ENCODE measurements around the gene ORMDL3. TPM values are rescaled to one million over a fixed set of nuclear protein-coding genes. Genes with fewer than 3 reads are reported as not detected.

ORMDL3 gene, protein sequence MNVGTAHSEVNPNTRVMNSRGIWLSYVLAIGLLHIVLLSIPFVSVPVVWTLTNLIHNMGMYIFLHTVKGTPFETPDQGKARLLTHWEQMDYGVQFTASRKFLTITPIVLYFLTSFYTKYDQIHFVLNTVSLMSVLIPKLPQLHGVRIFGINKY
- 10 to 100 TPM; 45.0 to 78.1 (median 61.6) TPM for total RNA-seq
- polyA plus RNA-seq: 10 to 100 TPM; 36.4 to 44.0 TPM

DNA sequence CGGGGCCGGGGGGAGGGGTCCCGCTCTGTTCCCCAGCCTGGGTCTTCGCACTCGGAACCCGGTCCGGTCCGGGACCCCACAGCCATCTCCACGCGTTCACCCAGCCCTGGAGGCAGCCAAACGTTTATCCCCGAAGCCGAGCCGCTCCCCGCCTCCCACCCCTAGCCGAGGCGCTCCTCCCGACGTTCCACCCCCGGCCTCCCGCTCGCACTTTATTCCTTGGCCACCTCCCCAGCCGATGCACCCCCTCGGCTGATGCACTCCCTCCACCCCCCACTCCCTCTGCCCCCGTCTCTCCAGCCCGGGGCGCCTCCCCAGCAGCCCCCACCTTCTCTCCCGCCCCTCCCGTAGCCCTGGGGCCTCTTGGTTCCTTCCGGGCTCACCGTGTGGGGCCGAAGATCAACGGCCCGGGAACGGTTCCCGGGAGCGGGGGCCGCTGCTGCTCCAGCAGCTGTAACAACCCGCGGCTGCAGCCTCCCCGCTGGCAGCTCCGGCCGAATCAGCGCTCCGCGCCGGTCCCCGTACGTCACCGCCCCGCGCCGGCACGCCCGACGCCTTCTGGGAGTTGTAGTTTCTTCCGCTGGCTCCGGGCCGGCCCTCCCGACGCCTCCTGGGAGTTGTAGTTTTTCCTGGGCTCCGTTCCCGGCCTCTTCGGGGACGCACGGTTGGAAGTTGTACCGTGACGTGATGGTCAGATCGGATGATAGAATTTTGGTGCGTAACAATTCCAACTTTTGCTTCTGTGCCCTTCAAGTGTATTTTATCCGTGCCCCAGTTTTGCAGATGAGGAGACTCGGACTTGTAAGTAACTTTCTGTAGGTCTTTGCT is at the start of gene ORMDL3, which contains the start of gene LRRC3C:
Gene ORMDL3, minus strand, starts transcription at position 501 of the 828 bp plus-strand sequence. CDS start 3,398 bp downstream, outside the sequence.
Gene LRRC3C, plus strand, starts transcription at position 632 of the 828 bp plus-strand sequence. CDS start 13,792 bp downstream, outside the sequence.
- 1% methylated on average over 69 to 72 of the region's 72 CpGs for WGBS, 2 donors

DNA sequence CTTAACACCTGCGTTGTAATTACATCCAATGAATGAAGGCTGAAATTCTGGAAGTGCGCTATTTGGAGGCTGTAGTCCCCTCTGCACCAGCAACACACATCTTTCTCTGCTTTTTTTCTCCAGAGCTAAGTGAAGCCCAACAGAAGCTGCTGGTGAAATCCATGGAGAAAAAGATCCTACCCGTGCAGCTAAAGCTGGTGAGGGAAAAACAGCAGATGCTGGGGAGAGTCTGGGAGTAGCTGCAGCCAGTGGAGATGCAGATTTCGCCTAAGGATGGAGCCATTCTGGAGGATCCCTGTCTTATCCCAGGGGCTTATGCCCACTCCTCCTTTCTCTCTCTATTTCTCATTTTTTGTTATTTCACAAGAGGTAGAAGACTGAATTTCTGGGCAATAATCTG is 48.4 kb upstream of the ORMDL3 start:
- intact Hi-C loops (cut with DNase I): no loop called here
- DNase-seq: no peak
- WGBS, 2 donors: 57 to 62% methylated on average over 4 of the region's 4 CpGs
- H3K27me3 ChIP-seq: no peaks in the 10 kb centered on the region
- no peaks in the 10 kb centered on the region for H3K36me3 ChIP-seq
- FAIRE-seq: no peak
- no peaks in the 10 kb centered on the region for H3K4me1 ChIP-seq
- no peaks in the 10 kb centered on the region for H3K9me3 ChIP-seq
- H3K27ac ChIP-seq: no peak overlapping the region
- H3K4me3 ChIP-seq: no peak overlapping the region
- TF ChIP-seq, protein P1, sequence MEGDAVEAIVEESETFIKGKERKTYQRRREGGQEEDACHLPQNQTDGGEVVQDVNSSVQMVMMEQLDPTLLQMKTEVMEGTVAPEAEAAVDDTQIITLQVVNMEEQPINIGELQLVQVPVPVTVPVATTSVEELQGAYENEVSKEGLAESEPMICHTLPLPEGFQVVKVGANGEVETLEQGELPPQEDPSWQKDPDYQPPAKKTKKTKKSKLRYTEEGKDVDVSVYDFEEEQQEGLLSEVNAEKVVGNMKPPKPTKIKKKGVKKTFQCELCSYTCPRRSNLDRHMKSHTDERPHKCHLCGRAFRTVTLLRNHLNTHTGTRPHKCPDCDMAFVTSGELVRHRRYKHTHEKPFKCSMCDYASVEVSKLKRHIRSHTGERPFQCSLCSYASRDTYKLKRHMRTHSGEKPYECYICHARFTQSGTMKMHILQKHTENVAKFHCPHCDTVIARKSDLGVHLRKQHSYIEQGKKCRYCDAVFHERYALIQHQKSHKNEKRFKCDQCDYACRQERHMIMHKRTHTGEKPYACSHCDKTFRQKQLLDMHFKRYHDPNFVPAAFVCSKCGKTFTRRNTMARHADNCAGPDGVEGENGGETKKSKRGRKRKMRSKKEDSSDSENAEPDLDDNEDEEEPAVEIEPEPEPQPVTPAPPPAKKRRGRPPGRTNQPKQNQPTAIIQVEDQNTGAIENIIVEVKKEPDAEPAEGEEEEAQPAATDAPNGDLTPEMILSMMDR (IDR thresholded peaks at IDR 0.05): no peak
- ATAC-seq: no peak

More for the DNA sequence above, at the start of gene ORMDL3, which contains the start of gene LRRC3C:
- peak; percentile 20 for FAIRE-seq
- intact Hi-C loops (cut with DNase I): no loop called here
- peaks cover 0 to 18% (median 12%) of the 10 kb centered on the region in 3 donors for H3K36me3 ChIP-seq
- H3K27me3 ChIP-seq: no peaks in the 10 kb centered on the region
- peak; percentile 89 to 95 (median 93) for ATAC-seq
- peak within 1 kb of the TSS; percentile 82 to 94 (median 87) for H3K27ac ChIP-seq
- peak within 1 kb of the TSS; percentile 47 to 86 (median 74) for H3K4me3 ChIP-seq
- no peaks in the 10 kb centered on the region for H3K9me3 ChIP-seq
- DNase-seq: peak; percentile 93 to 98 (median 96)
- TF ChIP-seq, protein P1 (IDR thresholded peaks at IDR 0.05): no peak
- peaks cover 20 to 22% (median 22%) of the 10 kb centered on the region in 3 donors for H3K4me1 ChIP-seq

DNA sequence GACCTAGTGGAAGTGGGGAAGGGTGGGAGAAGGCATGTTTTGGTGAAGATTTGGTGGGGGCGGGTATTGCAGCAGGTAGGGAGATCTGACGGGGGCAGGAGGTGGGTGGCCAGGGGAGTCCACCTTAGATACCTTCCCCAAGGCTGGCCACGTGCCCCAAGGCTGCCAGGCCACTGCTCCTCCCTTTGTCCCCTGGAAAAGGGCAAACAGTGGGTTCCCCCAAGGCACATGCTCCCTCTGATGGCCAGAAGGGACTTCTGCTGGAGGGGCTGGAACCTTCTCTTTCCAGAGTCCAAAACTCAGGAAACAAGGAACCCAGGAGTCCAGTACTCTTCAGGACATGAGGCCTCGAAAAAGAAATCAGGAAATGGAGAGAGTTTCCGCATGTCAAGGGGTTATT is 47.0 kb upstream of the ORMDL3 start:
- TF ChIP-seq, protein P1 (IDR thresholded peaks at IDR 0.05): no peak
- H3K27me3 ChIP-seq: no peaks in the 10 kb centered on the region
- H3K9me3 ChIP-seq: no peaks in the 10 kb centered on the region
- DNase-seq: no peak
- no peaks in the 10 kb centered on the region for H3K4me1 ChIP-seq
- H3K27ac ChIP-seq: no peak overlapping the region
- intact Hi-C loops (cut with DNase I): no loop called here
- 62 to 71% methylated on average over 5 of the region's 5 CpGs for WGBS, 2 donors
- FAIRE-seq: no peak
- H3K36me3 ChIP-seq: no peaks in the 10 kb centered on the region
- no peak for ATAC-seq
- no peak overlapping the region for H3K4me3 ChIP-seq

DNA sequence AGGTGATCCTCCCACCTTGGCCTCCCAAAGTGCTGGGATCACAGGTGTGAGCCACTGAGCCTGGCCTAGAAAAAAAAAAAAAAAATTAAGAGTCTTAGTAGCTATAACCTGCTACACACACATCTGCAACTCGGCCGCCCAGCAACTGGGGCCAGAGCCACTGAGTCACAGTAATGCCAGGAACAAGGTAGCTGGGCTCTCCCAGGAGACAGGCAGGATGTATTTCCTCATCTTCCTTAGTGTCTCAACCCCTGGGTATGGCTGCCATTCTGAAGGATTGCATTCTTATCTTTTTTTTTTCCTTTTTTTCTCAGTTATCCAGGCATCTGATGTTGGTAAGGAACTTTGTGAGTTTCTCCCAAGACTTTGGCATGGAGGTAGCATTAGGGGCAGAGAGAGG is 46.1 kb upstream of the ORMDL3 start:
- Histone ChIP-seq H3K4me3 (no peak overlapping the region), H3K36me3 (no peaks in the 10 kb centered on the region), H3K9me3 (no peaks in the 10 kb centered on the region), H3K27me3 (no peaks in the 10 kb centered on the region), H3K27ac (no peak overlapping the region), H3K4me1 (no peaks in the 10 kb centered on the region)
- TF ChIP-seq, protein P1 (IDR thresholded peaks at IDR 0.05): no peak
- intact Hi-C loops (cut with DNase I): no loop called here
- WGBS, 2 donors: 70 to 87% methylated on average over 2 of the region's 2 CpGs
- DNase-seq (no peak), ATAC-seq (no peak), FAIRE-seq (no peak)

Measured in pancreas (tissue), 10 donors.